ENCODE measurements around the gene PKD2. TPM values are rescaled to one million over a fixed set of nuclear protein-coding genes. Genes with fewer than 3 reads are reported as not detected.

Gene PKD2
- total RNA-seq, 4 donors from 2014 or later, result 30.9 to 50.0 (median 40.7) TPM

GRCh38 chr4:88008122-88008742, 797 bp downstream of the PKD2 start:
- WGBS, 2 donors, result 1 to 2% methylated on average over 22 to 50 of the region's 51 CpGs
- H3K27ac ChIP-seq, result peak overlapping the region; percentile 72 to 82 (median 73)
- peaks cover 8 to 13% of the 10 kb centered on the region in 2 donors for H3K4me1 ChIP-seq
- DNase-seq, result peak; percentile 49
- no peaks in the 10 kb centered on the region for H3K9me3 ChIP-seq
- no peaks in the 10 kb centered on the region for H3K27me3 ChIP-seq
- H3K4me3 ChIP-seq (replicated peaks in 1 of 3), result peak overlapping the region; percentile 2 to 72 (median 67)
- H3K36me3 ChIP-seq, result no peaks in the 10 kb centered on the region
- intact Hi-C loops (cut with DNase I), result no loop called here
- peak in 1 of 2 donors; percentile 15 for TF ChIP-seq POLR2A (IDR thresholded peaks at IDR 0.05)
- no peak for TF ChIP-seq CTCF (IDR thresholded peaks at IDR 0.05)

DNA sequence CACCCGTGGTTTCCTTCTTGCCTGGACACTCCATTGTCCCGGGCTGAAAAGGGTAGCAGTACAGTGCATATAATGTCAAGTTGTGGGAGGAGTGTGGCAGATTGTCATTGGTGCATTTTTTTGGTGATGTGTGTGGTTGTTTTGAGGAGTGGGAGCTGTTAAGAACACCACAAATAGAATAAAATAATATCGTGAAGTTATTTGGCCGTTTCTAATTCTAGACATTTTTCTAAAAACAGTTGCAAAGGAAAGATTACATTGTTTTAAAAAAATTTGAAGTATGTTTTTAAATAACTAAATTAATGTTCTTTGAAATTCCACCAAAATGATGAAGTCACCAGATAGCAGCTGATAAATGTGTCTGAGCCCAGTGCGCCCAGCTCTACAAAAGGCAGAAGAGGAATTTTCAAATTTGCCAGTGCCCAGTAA, 1.3 kb downstream of the PKD2 start:
- Histone ChIP-seq H3K27me3 (no peaks in the 10 kb centered on the region), H3K4me1 (peaks cover 8 to 13% of the 10 kb centered on the region in 2 donors), H3K4me3 (replicated peaks in 1 of 3) (peak overlapping the region in 2 of 3 donors; percentile 67 to 72), H3K36me3 (no peaks in the 10 kb centered on the region), H3K9me3 (no peaks in the 10 kb centered on the region), H3K27ac (no peak overlapping the region)
- no peak for DNase-seq
- TF ChIP-seq CTCF (IDR thresholded peaks at IDR 0.05) (no peak), POLR2A (IDR thresholded peaks at IDR 0.05) (no peak)
- intact Hi-C loops (cut with DNase I), result no loop called here
- 26 to 32% methylated on average over 5 of the region's 5 CpGs for WGBS, 2 donors

DNA sequence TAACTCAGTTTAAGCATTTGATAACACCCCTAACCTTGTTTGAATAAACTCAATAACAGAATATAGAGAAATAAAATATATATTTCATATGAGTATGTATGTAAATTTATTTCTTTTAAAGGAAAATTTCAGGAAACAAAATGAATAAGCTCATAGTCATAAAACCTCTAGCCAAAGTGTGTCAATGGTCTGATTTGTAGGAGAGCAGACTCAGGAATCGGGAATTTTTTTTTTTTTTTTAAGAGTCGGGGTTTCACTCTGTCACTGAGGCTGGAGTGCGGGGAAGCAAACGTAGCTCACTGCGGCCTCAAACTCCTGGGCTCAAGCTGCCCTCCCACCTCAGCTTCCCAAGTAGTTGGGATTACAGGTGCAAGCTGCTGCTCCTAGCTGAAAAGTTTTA, 2.4 kb downstream of the PKD2 start:
- no peak overlapping the region for H3K4me3 ChIP-seq (replicated peaks in 1 of 3)
- H3K36me3 ChIP-seq, result no peaks in the 10 kb centered on the region
- peaks cover 8 to 13% of the 10 kb centered on the region in 2 donors for H3K4me1 ChIP-seq
- intact Hi-C loops (cut with DNase I), result no loop called here
- TF ChIP-seq CTCF (IDR thresholded peaks at IDR 0.05) (no peak), POLR2A (IDR thresholded peaks at IDR 0.05) (no peak)
- H3K27me3 ChIP-seq, result no peaks in the 10 kb centered on the region
- DNase-seq, result no peak
- H3K9me3 ChIP-seq, result no peaks in the 10 kb centered on the region
- H3K27ac ChIP-seq, result no peak overlapping the region
- WGBS, 2 donors, result 73 to 83% methylated on average over 5 of the region's 5 CpGs

DNA sequence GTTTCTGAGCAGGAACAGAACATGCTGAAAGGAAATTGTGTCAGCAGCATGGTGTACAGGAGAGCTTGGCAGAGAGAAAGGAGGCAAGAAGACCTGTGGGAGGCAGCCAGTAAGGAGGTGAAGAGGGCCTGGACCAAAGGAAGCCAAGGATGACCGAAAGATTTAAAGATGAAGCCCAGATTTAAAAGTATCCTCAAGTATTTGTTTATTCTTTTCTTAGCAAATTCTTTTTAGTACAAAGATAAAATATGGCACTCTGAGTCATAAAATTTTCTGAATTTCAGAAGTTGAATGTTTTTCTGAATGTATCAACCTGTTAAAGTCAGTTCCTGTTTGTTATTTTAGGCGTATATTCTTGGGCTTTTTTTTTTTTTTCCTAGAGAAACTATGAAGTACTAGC, 3.5 kb downstream of the PKD2 start:
- H3K36me3 ChIP-seq, result no peaks in the 10 kb centered on the region
- WGBS, 2 donors, result 58 to 72% methylated on average over 2 of the region's 2 CpGs
- no peaks in the 10 kb centered on the region for H3K9me3 ChIP-seq
- peaks cover 8 to 13% of the 10 kb centered on the region in 2 donors for H3K4me1 ChIP-seq
- H3K27me3 ChIP-seq, result no peaks in the 10 kb centered on the region
- no peak for DNase-seq
- no peak for TF ChIP-seq POLR2A (IDR thresholded peaks at IDR 0.05)
- TF ChIP-seq CTCF (IDR thresholded peaks at IDR 0.05), result no peak
- H3K4me3 ChIP-seq (replicated peaks in 1 of 3), result no peak overlapping the region
- intact Hi-C loops (cut with DNase I), result no loop called here
- H3K27ac ChIP-seq, result no peak overlapping the region

DNA sequence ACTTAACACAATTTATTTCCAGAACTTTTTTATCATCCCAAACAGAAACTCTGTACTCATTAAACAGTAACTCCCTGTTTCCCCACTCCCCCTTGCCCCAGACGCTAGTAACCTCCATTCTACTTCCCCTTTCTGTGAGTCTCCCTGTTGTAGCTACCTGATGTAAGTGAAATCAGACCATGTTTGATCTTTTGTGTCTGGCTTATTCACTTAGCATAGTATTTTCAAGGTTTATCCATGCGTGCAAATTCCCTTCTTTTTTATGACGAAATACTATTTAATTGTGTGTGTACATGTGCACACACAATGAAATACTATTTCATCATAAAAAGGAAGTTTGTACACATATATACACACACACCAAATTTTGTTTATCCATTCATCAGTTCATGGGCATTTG, 5.2 kb downstream of the PKD2 start:
- TF ChIP-seq CTCF (IDR thresholded peaks at IDR 0.05), result no peak
- TF ChIP-seq POLR2A (IDR thresholded peaks at IDR 0.05), result no peak
- no peak for DNase-seq
- H3K4me3 ChIP-seq (replicated peaks in 1 of 3), result no peak overlapping the region
- no peaks in the 10 kb centered on the region for H3K27me3 ChIP-seq
- H3K36me3 ChIP-seq, result no peaks in the 10 kb centered on the region
- intact Hi-C loops (cut with DNase I), result no loop called here
- no peak overlapping the region for H3K27ac ChIP-seq
- WGBS, 2 donors, result 82 to 91% methylated on average over 3 of the region's 3 CpGs
- H3K9me3 ChIP-seq, result no peaks in the 10 kb centered on the region
- H3K4me1 ChIP-seq, result peaks cover 5 to 11% of the 10 kb centered on the region in 2 donors
